Esophagus muscularis mucosa (tissue), 3 donors: ENCODE measurements around the gene NFILZ.

Experiments
- POLR2A ChIP-seq: fragments of 450-650 bp; IDR thresholded peaks from one replicate; pipeline ENCODE4 v1.6.1; 2017; ENCODE audit warnings: antibody characterized with exemption, moderate library complexity, mild to moderate bottlenecking, low read depth
- POLR2AphosphoS5 ChIP-seq, 2 donors: sonication (generic); formaldehyde crosslinking; IDR thresholded peaks; one replicate each; pipeline ENCODE4 v1.6.1; 2017; ENCODE audit warnings: antibody characterized with exemption in 2 of 2
- TF ChIP-seq, protein P1 (sequence below), 3 experiments: fragments of 200-600 bp in 2 of 3; fragments of 450-650 bp in 1 of 3; sonication (generic) in 2 of 3; IDR thresholded peaks; one replicate each; pipeline ENCODE4 v1.5.1; 2017 to 2019; ENCODE audit warnings: antibody characterized with exemption in 3 of 3, mild to moderate bottlenecking in 2 of 3, moderate library complexity in 1 of 3

DNA sequence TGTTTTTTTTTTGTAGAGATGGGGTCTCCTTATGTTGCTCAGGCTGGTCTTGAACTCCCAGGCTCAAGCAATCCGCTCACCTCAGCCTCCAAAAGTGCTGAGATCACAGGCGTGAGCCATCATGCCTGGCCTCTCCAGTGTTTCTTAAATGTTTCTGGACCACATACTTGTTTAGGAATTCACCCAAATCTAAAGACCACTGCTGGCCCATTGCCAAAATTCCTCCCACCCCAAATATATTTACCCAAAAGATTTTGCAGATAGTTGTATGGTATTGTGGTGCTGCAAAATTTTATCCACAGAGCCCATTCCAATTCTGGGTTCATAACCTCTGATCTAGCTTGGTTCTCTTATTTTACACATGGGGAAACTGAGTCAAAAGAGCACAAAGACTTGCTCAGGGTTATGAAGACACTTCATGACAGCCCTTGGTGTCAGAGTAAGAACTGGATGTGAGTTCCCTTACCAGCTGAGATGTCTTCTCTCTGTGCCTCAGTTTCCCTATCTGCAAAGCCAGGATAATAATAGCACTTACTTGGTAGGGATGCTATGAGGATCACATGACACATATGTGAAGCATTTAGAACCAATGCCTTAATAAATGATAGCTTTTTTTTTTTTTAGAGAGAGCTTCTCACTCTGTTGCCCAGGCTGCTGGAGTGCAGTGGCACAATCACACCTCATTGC lies 10.9 kb downstream of the NFILZ start:
- TF ChIP-seq, protein P1, sequence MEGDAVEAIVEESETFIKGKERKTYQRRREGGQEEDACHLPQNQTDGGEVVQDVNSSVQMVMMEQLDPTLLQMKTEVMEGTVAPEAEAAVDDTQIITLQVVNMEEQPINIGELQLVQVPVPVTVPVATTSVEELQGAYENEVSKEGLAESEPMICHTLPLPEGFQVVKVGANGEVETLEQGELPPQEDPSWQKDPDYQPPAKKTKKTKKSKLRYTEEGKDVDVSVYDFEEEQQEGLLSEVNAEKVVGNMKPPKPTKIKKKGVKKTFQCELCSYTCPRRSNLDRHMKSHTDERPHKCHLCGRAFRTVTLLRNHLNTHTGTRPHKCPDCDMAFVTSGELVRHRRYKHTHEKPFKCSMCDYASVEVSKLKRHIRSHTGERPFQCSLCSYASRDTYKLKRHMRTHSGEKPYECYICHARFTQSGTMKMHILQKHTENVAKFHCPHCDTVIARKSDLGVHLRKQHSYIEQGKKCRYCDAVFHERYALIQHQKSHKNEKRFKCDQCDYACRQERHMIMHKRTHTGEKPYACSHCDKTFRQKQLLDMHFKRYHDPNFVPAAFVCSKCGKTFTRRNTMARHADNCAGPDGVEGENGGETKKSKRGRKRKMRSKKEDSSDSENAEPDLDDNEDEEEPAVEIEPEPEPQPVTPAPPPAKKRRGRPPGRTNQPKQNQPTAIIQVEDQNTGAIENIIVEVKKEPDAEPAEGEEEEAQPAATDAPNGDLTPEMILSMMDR (IDR thresholded peaks at IDR 0.05) = no peak
- TF ChIP-seq POLR2AphosphoS5 (IDR thresholded peaks at IDR 0.05) (no peak), POLR2A (no peak)
